OCI-LY7 (cell line): Measurements from ENCODE around the gene ARHGAP6. TPM values are rescaled to one million over a fixed set of nuclear protein-coding genes. Genes with fewer than 3 reads are reported as not detected.

ENCODE experiments used
- BruUV-seq: library from RNA; stranded (reverse); fragments of 400-500 nt; replicated peaks from 2 replicates; lab custom pipeline; 2021; lab: Mats Ljungman, UMichigan
- CTCF ChIA-PET: fragments of 300-600 bp; sonication (Branson Sonifier 250); formaldehyde crosslinking; loops from one replicate; lab custom pipeline; 2022; ENCODE audit warnings: antibody characterized with exemption; ENCODE audit not compliant: unreplicated experiment; lab: Charles Lee
- POLR2A ChIA-PET: fragments of 300-600 bp; sonication (Branson Sonifier 250); formaldehyde crosslinking; loops from one replicate; lab custom pipeline; 2022; ENCODE audit warnings: antibody characterized with exemption; lab: Charles Lee
- DNase-seq: peaks from one replicate; pipeline ENCODE4 v3.0.0-alpha.2; 2015; ENCODE audit warnings: low spot score
- H2AFZ ChIP-seq: fragments of 200-600 bp; sonication (generic), shearing (Covaris generic); 2 replicates; pipeline ENCODE4 v1.6.1; 2014; ENCODE audit warnings: mild to moderate bottlenecking, antibody characterized with exemption, low read length, moderate library complexity
- H3K27ac ChIP-seq: fragments of 200-600 bp; sonication (generic); 2 replicates; pipeline ENCODE4 v1.5.1; 2014; ENCODE audit warnings: mixed run types, low read depth, mild to moderate bottlenecking, moderate library complexity, low read length, inconsistent platforms; ENCODE audit not compliant: poor library complexity, severe bottlenecking
- H3K36me3 ChIP-seq: fragments of 200-600 bp; sonication (generic); 2 replicates; pipeline ENCODE4 v1.6.1; 2014; ENCODE audit warnings: mild to moderate bottlenecking, antibody characterized with exemption, low read length, moderate library complexity, mixed read lengths; ENCODE audit not compliant: insufficient read depth
- H3K4me1 ChIP-seq: fragments of 200-600 bp; sonication (generic); 2 replicates; pipeline ENCODE4 v1.5.1; 2014; ENCODE audit warnings: mild to moderate bottlenecking, low read length; ENCODE audit not compliant: insufficient read depth, poor library complexity, severe bottlenecking
- H3K4me2 ChIP-seq: fragments of 200-600 bp; sonication (generic); 2 replicates; pipeline ENCODE4 v1.6.1; 2014; ENCODE audit warnings: mild to moderate bottlenecking, low read length
- H3K4me3 ChIP-seq: fragments of 200-600 bp; sonication (generic); 2 replicates; pipeline ENCODE4 v1.5.1; 2014; ENCODE audit warnings: mild to moderate bottlenecking, low read depth, low read length; ENCODE audit not compliant: poor library complexity, severe bottlenecking
- H3K79me2 ChIP-seq: fragments of 200-600 bp; sonication (generic); 2 replicates; pipeline ENCODE4 v1.6.1; 2016; ENCODE audit warnings: low read depth, mild to moderate bottlenecking, low read length, moderate library complexity, mixed read lengths; ENCODE audit not compliant: insufficient read depth
- H3K9me2 ChIP-seq: fragments of 200-600 bp; sonication (generic); 2 replicates; pipeline ENCODE4 v1.6.1; 2016; ENCODE audit warnings: mild to moderate bottlenecking, low read length, mixed read lengths; ENCODE audit not compliant: insufficient read depth
- H3K9me3 ChIP-seq: fragments of 200-600 bp; sonication (generic); 2 replicates; pipeline ENCODE4 v1.6.1; 2014; ENCODE audit warnings: mild to moderate bottlenecking, mixed run types, low read length, mixed read lengths
- H4K20me1 ChIP-seq: fragments of 200-600 bp; sonication (generic); 2 replicates; pipeline ENCODE4 v1.6.1; 2014; ENCODE audit warnings: mild to moderate bottlenecking, antibody characterized with exemption, low read length, moderate library complexity, mixed read lengths; ENCODE audit not compliant: insufficient read depth
- EZH2phosphoT487 ChIP-seq: fragments of 200-600 bp; sonication (generic); IDR thresholded peaks from 2 replicates; pipeline ENCODE4 v1.6.1; 2018; ENCODE audit warnings: low read depth, borderline replicate concordance, mild to moderate bottlenecking, mixed run types, antibody characterized with exemption, low read length, moderate library complexity, mixed read lengths
- intact Hi-C: fragments of 100-400 bp; cut with micrococcal nuclease; formaldehyde crosslinking; loops from one replicate; pipeline ENCODE4 v1.10.0; 2022; ENCODE audit not compliant: unreplicated experiment
- total RNA-seq, 2 experiments: library from RNA; depleted of rRNA in 1 of 2; stranded (reverse); fragments of >200 nt in 1 of 2; shearing (Covaris generic) in 1 of 2; gene quantifications; 2 replicates each; pipeline ENCODE4 v1.2.3, GENCODE V29; 2014 to 2022
- TF ChIP-seq, protein P1 (sequence below): fragments of 200-600 bp; sonication (generic); conservative IDR thresholded peaks from 2 replicates; pipeline ENCODE4 v1.5.1; 2014; ENCODE audit warnings: mild to moderate bottlenecking, antibody characterized with exemption, low read length, moderate library complexity, mixed read lengths

The ARHGAP6 gene
- total RNA-seq, 2 experiments from 2014 or later, result not detected

DNA sequence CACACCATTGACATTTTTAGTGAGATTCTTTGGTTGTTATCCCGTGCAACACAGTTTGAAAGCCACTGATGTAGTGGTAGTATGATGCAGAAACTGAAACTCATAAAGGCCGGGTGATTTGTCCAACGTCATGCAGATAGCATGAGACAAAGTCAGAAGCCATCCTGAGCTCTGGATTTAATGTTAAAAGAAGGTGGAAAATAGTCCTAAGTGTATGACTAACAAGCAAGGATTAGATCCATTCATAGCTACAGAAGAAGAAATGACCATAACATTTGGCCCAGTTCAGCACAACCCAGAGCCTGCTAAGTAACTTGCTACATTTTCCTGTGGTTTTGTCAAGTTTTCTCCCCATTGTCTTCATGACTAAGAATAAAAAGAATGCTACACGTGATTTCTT lies 230.2 kb downstream of the ARHGAP6 start:
- no peak overlapping the region for H3K4me3 ChIP-seq
- CTCF ChIA-PET, result no interaction called here
- H3K4me1 ChIP-seq, result no peaks in the 10 kb centered on the region
- H3K9me2 ChIP-seq, result no peaks in the 10 kb centered on the region
- H2AFZ ChIP-seq, result no peak overlapping the region
- TF ChIP-seq, protein P1, sequence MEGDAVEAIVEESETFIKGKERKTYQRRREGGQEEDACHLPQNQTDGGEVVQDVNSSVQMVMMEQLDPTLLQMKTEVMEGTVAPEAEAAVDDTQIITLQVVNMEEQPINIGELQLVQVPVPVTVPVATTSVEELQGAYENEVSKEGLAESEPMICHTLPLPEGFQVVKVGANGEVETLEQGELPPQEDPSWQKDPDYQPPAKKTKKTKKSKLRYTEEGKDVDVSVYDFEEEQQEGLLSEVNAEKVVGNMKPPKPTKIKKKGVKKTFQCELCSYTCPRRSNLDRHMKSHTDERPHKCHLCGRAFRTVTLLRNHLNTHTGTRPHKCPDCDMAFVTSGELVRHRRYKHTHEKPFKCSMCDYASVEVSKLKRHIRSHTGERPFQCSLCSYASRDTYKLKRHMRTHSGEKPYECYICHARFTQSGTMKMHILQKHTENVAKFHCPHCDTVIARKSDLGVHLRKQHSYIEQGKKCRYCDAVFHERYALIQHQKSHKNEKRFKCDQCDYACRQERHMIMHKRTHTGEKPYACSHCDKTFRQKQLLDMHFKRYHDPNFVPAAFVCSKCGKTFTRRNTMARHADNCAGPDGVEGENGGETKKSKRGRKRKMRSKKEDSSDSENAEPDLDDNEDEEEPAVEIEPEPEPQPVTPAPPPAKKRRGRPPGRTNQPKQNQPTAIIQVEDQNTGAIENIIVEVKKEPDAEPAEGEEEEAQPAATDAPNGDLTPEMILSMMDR, result no peak
- no peak for TF ChIP-seq EZH2phosphoT487
- H3K36me3 ChIP-seq, result no peaks in the 10 kb centered on the region
- H3K79me2 ChIP-seq, result no peaks in the 10 kb centered on the region
- H4K20me1 ChIP-seq, result no peaks in the 10 kb centered on the region
- no TSS peak for BruUV-seq
- no peaks in the 10 kb centered on the region for H3K9me3 ChIP-seq
- intact Hi-C loops, result no loop called here
- H3K27ac ChIP-seq, result no peak overlapping the region
- H3K4me2 ChIP-seq, result no peak overlapping the region
- no peak for DNase-seq
- POLR2A ChIA-PET, result no interaction called here

DNA sequence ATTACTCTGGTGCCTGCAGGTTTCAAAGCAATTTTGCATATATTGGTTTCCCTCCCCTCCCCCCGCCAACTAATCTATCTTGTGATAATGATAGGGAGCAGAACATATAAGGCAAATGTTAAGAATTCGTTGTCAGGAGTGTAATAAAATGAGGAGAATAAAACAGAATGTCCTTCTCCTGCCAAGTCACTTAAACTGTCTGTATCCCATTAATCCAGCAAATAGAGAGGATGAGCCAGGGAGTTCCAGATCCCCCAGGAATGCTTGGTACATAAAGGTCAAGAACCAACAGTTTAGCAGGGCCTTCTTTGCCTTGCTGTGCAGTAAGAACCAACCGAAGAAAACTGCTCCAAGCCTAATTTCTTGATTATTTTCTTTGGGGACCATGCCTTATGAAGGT lies 231.1 kb downstream of the ARHGAP6 start:
- Histone ChIP-seq H4K20me1 (no peaks in the 10 kb centered on the region), H3K9me2 (no peaks in the 10 kb centered on the region), H3K27ac (no peak overlapping the region), H2AFZ (no peak overlapping the region), H3K79me2 (no peaks in the 10 kb centered on the region), H3K4me1 (no peaks in the 10 kb centered on the region), H3K4me3 (no peak overlapping the region), H3K9me3 (no peaks in the 10 kb centered on the region), H3K4me2 (no peak overlapping the region), H3K36me3 (no peaks in the 10 kb centered on the region)
- intact Hi-C loops, result no loop called here
- no peak for DNase-seq
- TF ChIP-seq, protein P1, result no peak
- no peak for TF ChIP-seq EZH2phosphoT487
- ChIA-PET CTCF (no interaction called here), POLR2A (no interaction called here)
- BruUV-seq, result no TSS peak

DNA sequence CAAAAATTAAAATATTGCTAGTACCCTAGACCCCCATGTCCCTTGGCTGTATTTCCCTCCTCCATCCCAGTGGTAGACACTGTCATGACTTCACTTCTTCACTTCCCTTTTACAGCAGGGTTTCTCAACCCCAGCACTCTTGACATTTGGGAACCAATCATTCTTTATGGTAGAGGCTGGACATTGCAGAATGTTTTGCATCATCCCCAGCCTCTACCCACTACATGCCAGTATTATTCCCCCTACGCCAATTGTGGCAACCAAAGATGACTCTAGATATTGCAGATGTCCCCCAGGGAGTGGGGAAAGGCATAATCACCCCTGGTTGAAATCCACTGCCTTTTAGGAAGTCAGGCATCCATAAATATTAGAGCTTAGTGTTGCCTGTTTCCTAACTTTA lies 233.9 kb downstream of the ARHGAP6 start:
- no peak overlapping the region for H3K4me3 ChIP-seq
- no peaks in the 10 kb centered on the region for H3K9me2 ChIP-seq
- no peak overlapping the region for H3K4me2 ChIP-seq
- no peaks in the 10 kb centered on the region for H3K79me2 ChIP-seq
- ChIA-PET CTCF (no interaction called here), POLR2A (no interaction called here)
- H3K9me3 ChIP-seq, result no peaks in the 10 kb centered on the region
- no peaks in the 10 kb centered on the region for H3K36me3 ChIP-seq
- BruUV-seq, result no TSS peak
- intact Hi-C loops, result no loop called here
- H4K20me1 ChIP-seq, result no peaks in the 10 kb centered on the region
- no peaks in the 10 kb centered on the region for H3K4me1 ChIP-seq
- no peak overlapping the region for H2AFZ ChIP-seq
- DNase-seq, result no peak
- TF ChIP-seq, protein P1, result no peak
- no peak for TF ChIP-seq EZH2phosphoT487
- no peak overlapping the region for H3K27ac ChIP-seq
